GM12873 (cell line): ENCODE results near the gene RBM14.
A peak's percentile ranks its signal among the peaks of the same experiment; 100 is the strongest.

Experiments used
- TF ChIP-seq, protein P1 (sequence below): IDR thresholded peaks from 2 replicates; pipeline ENCODE4 v1.5.1; 2012; ENCODE audit warnings: low read depth, mild to moderate bottlenecking, moderate library complexity, low read length, control low read depth; ENCODE audit not compliant: insufficient read depth; ENCODE audit errors: missing control alignments

Gene RBM14

DNA sequence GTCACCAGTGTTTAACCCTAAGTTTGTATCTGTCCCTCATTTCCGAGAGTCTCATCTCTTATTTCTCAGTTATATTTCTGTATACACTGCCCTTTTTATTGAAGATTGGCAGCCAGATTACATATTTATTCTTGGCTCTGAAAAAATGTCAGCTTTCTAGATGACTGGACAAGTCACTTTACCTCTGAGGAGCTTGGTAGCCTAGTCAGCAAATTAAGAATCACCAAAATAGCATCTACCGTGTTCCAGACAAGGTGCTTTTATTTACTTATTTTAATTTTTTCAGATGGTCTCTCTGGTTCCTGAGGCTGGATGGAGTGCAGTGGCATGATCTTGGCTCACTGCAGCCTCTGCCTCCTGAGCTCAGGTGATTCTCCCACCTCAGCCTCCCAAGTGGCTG is 16.5 kb downstream of the RBM14 start:
- TF ChIP-seq, protein P1, sequence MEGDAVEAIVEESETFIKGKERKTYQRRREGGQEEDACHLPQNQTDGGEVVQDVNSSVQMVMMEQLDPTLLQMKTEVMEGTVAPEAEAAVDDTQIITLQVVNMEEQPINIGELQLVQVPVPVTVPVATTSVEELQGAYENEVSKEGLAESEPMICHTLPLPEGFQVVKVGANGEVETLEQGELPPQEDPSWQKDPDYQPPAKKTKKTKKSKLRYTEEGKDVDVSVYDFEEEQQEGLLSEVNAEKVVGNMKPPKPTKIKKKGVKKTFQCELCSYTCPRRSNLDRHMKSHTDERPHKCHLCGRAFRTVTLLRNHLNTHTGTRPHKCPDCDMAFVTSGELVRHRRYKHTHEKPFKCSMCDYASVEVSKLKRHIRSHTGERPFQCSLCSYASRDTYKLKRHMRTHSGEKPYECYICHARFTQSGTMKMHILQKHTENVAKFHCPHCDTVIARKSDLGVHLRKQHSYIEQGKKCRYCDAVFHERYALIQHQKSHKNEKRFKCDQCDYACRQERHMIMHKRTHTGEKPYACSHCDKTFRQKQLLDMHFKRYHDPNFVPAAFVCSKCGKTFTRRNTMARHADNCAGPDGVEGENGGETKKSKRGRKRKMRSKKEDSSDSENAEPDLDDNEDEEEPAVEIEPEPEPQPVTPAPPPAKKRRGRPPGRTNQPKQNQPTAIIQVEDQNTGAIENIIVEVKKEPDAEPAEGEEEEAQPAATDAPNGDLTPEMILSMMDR = no peak

DNA sequence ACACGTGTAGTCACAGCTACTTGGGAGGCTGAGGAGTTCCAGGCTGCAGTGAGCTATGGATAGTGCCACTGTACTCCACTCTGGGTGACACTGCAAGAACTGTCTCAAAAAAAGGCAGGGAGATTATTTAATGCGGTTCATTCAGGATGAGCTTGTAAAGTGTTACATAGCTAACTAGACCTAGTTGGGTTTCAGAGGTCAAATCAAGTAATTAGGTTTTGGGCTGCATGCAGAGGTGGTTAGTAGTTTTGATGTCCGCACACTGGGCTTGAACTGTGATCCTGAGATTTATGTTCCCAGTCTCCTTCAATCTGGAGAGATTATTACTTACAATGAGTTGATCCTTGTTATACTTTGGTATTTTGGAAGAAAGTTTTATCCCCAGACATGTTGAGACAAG is 20.0 kb downstream of the RBM14 start:
- TF ChIP-seq, protein P1 = no peak

DNA sequence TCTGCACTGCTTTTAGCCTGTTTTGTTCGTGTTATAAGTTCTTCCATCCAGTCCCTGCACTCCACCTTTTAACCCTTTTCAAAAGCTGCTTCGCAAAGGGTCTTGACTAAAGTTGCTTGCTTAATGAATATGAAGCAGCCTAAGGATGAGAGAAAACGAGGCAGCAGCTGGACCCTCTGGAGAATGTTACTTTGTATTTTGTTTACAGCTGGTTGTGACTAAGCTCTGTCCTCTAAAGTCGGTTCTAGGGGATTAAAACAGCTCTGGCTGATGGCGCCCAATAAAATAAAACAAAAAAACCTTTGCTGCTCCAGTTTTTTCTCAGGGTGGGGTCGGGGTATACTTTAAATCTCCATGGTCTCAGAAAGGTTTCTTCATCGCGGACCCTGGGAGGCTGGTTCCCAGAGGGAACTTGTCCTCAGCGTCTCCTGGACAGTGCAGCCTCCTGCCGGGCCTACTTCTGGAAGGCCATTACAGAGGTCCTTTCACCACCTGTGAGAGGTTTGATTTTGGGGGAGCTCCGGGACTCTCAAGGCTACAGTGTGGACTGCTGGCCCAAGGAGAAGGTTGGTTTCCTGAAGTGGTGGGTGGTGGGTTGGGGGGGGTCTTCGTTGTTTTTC is 21.2 kb downstream of the RBM14 start:
- TF ChIP-seq, protein P1 = no peak

DNA sequence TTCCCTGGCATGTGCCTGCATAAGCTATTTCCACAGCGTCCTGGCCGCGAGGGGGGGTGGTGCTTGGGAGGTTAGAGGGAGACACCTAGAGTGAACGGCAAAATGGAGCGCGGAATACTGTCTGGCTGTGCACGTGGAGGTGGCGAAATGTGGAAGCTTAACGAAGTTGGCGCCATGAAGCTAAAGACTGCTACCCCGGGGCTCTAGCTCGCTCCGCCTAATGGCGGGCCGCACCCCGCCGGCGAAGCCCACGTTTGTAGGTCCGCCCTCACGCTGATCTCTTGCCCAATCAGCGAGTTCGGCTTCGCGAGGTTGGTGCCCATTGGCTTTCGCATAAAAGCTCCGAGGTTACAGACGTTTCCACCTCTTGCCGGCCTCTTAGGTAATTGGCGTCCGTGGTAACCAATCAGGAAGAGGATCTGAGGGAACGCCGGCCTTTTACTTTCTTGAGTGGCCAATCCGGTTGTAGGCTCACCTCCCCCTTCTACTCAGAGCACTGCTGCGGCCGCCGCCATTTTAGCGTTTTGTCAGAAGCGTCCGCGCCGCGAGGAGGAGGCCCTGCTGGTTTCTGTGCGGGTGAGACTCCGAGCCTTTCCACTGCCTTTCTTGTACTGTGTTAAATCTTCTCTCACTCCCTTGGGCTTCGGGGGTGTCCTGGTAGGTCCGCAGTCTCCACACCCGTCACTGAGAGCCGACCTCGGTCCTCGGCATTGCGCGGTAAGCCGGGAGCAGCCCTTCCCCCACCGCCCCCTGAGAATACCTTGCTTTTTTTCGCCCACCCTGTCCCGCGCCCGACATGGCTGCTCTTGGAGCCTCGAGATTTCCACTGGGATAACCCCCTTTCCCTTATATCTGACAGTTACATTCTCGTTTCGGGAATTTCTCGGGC is 22.0 kb downstream of the RBM14 start, which contains the start of gene RBM4:
Gene RBM4 (plus strand): TSS at position 527 of the 889 bp plus-strand sequence. CDS start 1,009 bp downstream, outside the sequence.
- TF ChIP-seq, protein P1 = peak; percentile 33

DNA sequence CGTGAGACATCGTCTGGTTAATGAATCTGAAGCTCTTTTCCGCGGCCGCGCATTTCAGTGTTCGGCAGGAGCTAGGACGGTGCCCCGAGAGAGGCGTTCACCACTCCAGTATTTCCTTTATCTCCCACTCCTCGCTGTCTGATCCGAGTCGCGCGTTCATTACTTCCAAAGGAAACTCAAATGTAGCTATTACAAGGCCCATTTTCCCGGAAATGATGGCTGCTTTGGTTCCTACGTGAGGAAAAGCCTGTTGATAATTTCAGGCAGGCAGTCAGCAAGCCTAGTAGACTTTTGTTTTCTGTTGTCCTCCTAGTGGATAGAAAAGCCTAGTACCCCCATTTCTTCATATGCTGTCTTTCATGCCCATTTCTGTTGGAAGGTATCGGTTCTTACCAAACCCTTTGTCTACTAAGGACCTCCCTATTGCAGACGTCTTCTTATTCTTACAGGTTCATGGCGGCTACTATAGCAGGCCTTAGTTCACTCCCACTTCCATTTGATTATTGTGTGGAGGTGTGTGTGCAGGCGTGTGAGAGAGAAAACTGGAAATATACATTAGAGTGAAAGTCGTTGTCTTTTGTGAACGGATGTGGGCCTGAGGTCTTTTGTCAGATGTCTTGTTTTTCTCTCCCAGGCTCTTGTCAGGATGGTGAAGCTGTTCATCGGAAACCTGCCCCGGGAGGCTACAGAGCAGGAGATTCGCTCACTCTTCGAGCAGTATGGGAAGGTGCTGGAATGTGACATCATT is 22.8 kb downstream of the RBM14 start:
- TF ChIP-seq, protein P1 = peak; percentile 33

DNA sequence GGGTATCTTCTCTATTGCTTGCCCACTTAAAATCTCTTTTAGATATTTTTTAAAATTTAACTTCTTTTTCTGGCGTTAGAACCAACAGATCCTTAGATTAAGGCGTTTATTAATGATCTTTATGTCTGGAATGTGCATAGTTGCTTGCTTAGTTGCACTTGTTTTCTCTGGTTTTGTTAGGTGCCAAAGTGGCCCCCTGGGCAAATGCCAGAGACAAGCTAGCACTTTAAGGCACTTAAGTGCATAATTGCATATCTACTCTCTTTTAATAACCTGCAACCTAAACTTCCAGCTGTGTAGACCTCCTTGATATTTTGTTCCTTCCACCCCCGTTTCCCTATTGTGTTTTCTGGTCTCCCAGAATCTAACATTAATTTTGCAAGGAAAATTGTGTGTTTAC is 25.4 kb downstream of the RBM14 start:
- TF ChIP-seq, protein P1 = no peak
